GM19463 (cell line): ENCODE data around the gene HAAO.

ENCODE experiments used
- ATAC-seq: cut with Tn5 transposase; IDR thresholded peaks from one replicate; pipeline ENCODE4 v1.9.1; 2021; ENCODE audit warnings: mild to moderate bottlenecking, moderate library complexity; ENCODE audit not compliant: unreplicated experiment

HAAO gene

GRCh38 chr2:42815726-42816125 is 23.3 kb upstream of the HAAO start:
- no peak for ATAC-seq

- ATAC-seq: no peak
Measured at GRCh38 chr2:42813763-42814162, 21.4 kb upstream of the HAAO start.

- ATAC-seq: no peak
Measured at GRCh38 chr2:42812899-42813479, 20.6 kb upstream of the HAAO start.

GRCh38 chr2:42810971-42811811 is 18.8 kb upstream of the HAAO start:
- peak; percentile 3 for ATAC-seq

- ATAC-seq: peak; percentile 74
Measured at GRCh38 chr2:42810121-42810970, 18.0 kb upstream of the HAAO start.

GRCh38 chr2:42809819-42810120 is 17.4 kb upstream of the HAAO start:
- ATAC-seq: peak; percentile 54

GRCh38 chr2:42809131-42809818 is 16.9 kb upstream of the HAAO start:
- no peak for ATAC-seq

- no peak for ATAC-seq
Measured at GRCh38 chr2:42808301-42808700, 15.9 kb upstream of the HAAO start.

- no peak for ATAC-seq
Measured at GRCh38 chr2:42806786-42807185, 14.4 kb upstream of the HAAO start.

GRCh38 chr2:42804891-42805290 is 12.5 kb upstream of the HAAO start:
- no peak for ATAC-seq

GRCh38 chr2:42804338-42804737 is 12.0 kb upstream of the HAAO start:
- ATAC-seq: no peak

- no peak for ATAC-seq
Measured at GRCh38 chr2:42802150-42802549, 9.8 kb upstream of the HAAO start.

- ATAC-seq: no peak
Measured at GRCh38 chr2:42801381-42801780, 9.0 kb upstream of the HAAO start.

- no peak for ATAC-seq
Measured at GRCh38 chr2:42800981-42801380, 8.6 kb upstream of the HAAO start.

- no peak for ATAC-seq
Measured at GRCh38 chr2:42800461-42800962, 8.1 kb upstream of the HAAO start.

- no peak for ATAC-seq
Measured at GRCh38 chr2:42799881-42800280, 7.5 kb upstream of the HAAO start.

- ATAC-seq: no peak
Measured at GRCh38 chr2:42797281-42797680, 4.9 kb upstream of the HAAO start.

- no peak for ATAC-seq
Measured at GRCh38 chr2:42796427-42797248, 4.3 kb upstream of the HAAO start.

- ATAC-seq: peak; percentile 31
Measured at GRCh38 chr2:42795841-42796301, 3.5 kb upstream of the HAAO start.

- no peak for ATAC-seq
Measured at GRCh38 chr2:42795275-42795674, 2.9 kb upstream of the HAAO start.
